22Rv1 (cell line): Measurements from ENCODE around the gene BCR.
A peak's percentile ranks its signal among the peaks of the same experiment; 100 is the strongest.

Source experiments
- H3K27ac ChIP-seq: fragments of 450-650 bp; 2 replicates; pipeline ENCODE4 v1.5.1; 2017
- ZFX ChIP-seq: fragments of 450-650 bp; IDR thresholded peaks from 2 replicates; pipeline ENCODE4 v1.6.1; 2017; ENCODE audit warnings: antibody characterized with exemption, borderline replicate concordance
- TF ChIP-seq, protein P1 (sequence below): fragments of 450-650 bp; IDR thresholded peaks from 2 replicates; pipeline ENCODE4 v1.5.1; 2017; ENCODE audit warnings: mild to moderate bottlenecking

BCR gene

GRCh38 chr22:23144932-23145877, 35.1 kb upstream of the BCR start, which contains the start of gene RAB36:
RAB36 (plus strand) TSS chr22:23145477; CDS start chr22:23146617, 1,140 bp downstream.
- peak within 1 kb of the TSS; percentile 51 for H3K27ac ChIP-seq
- no peak for TF ChIP-seq ZFX
- TF ChIP-seq, protein P1, sequence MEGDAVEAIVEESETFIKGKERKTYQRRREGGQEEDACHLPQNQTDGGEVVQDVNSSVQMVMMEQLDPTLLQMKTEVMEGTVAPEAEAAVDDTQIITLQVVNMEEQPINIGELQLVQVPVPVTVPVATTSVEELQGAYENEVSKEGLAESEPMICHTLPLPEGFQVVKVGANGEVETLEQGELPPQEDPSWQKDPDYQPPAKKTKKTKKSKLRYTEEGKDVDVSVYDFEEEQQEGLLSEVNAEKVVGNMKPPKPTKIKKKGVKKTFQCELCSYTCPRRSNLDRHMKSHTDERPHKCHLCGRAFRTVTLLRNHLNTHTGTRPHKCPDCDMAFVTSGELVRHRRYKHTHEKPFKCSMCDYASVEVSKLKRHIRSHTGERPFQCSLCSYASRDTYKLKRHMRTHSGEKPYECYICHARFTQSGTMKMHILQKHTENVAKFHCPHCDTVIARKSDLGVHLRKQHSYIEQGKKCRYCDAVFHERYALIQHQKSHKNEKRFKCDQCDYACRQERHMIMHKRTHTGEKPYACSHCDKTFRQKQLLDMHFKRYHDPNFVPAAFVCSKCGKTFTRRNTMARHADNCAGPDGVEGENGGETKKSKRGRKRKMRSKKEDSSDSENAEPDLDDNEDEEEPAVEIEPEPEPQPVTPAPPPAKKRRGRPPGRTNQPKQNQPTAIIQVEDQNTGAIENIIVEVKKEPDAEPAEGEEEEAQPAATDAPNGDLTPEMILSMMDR, result no peak

DNA sequence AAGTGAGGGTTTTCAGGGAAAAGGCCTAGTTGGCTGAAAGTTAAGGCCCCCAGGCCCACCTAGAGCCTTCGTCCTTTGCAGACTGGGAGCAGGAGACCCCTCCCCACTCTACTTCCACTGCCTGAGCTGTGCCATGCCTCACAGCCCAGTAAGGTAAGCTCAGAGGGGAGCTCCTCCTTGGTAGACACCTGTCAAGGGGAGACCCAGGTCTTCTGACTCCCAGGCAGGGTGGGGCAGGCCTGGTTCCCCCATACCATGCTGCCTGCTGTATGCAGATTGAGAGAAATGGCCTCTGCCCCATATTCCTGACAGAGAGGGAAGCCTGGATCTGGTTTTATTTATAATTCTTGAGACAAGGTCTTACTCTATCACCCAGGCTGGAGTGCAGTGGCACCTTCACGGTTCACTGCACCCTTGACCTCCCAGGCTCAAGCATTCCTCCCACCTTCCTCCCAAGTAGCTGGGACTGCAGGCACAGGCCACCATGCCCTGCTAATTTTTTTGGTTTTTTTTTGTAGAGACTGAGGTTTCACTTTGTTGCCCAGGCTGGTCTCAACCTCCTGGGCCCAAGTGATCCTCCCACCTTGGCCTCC, 34.3 kb upstream of the BCR start:
- H3K27ac ChIP-seq, result peak overlapping the region; percentile 51
- no peak for TF ChIP-seq ZFX
- TF ChIP-seq, protein P1, result no peak

- H3K27ac ChIP-seq, result peak overlapping the region; percentile 73
Measured at GRCh38 chr22:23146478-23147205, 33.7 kb upstream of the BCR start.

GRCh38 chr22:23147617-23148387, 32.5 kb upstream of the BCR start:
- H3K27ac ChIP-seq, result peak overlapping the region; percentile 73
- no peak for TF ChIP-seq ZFX
- TF ChIP-seq, protein P1, result no peak

More at GRCh38 chr22:23146478-23147205, 33.7 kb upstream of the BCR start:
- TF ChIP-seq, protein P1, result no peak
- TF ChIP-seq ZFX, result no peak

DNA sequence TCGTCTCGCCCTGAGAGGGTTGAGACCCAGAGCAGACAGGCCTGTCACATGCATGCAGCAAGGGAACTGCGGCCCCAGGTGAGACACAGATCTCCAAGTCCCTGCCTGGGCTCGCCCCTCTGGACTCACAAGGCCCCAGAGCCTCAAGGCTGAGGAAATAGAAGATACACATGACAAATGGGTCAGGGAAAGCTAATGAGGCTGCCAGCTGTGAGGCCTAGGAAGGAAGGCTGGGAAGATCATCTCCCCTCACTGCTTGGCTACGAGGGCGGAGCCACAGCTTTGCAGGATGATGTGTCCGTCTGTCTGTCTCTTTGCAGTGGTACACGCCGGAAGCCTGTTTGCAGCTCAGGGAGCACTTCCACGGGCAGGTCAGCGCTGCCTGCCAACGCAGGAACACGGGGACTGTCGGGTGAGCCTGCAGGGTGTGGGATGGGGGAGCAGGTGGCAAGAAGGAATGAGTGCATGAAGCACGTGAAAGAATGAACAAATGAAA, 30.5 kb upstream of the BCR start:
- TF ChIP-seq, protein P1, result no peak
- TF ChIP-seq ZFX, result no peak
- no peak overlapping the region for H3K27ac ChIP-seq

DNA sequence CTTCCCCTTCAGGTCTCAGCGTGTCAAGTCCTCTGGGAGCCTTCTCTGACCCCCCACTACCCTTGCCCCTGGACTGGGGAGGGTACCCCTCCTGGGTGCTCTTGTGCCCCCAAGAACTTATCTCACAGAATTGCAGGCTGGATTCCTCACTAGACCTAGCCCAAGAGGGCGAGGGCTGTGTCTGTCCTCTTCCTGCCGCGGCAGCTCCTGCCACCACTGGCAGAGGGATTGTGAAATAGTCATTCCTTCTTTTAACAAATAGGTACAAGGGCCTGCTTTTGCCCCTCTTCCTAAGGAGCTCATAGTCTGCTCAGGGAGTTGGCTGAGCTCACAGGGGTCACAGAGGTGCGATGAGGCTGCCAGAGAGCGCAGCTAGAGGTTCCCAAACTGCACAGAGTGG, 29.5 kb upstream of the BCR start:
- TF ChIP-seq ZFX, result no peak
- TF ChIP-seq, protein P1, result no peak
- H3K27ac ChIP-seq, result no peak overlapping the region
